Measurements from ENCODE around the gene GJC1. TPM values are rescaled to one million over a fixed set of nuclear protein-coding genes. Genes with fewer than 3 reads are reported as not detected.

Gene GJC1
- total RNA-seq, 2 experiments from 2014 or later = not detected

GRCh38 chr17:44779211-44780025 lies 50.7 kb downstream of the GJC1 start:
- peaks cover 0 to 5% of the 10 kb centered on the region in 2 experiments for H3K27me3 ChIP-seq (ENCODE audit: control insufficient read depth in 1 of 2, insufficient read depth in 2 of 2, low read length in 2 of 2)
- ATAC-seq (ENCODE audit: poor library complexity) (peak; percentile 21), DNase-seq (peak; percentile 70 to 91 (median 76))
- POLR2A ChIA-PET = interaction anchor here (1.1 to 1.3 kb wide), 2 partner anchors 83 to 119 kb away, joined by 3 to 4 read pairs; partner anchors contain the start of gene EFTUD2
- no peak overlapping the region for H3K27ac Mint-ChIP-seq
- H3K4me3 ChIP-seq (ENCODE audit: low read length) = peak overlapping the region; percentile 46
- CTCF ChIA-PET = interaction anchor here (0.8 to 2.3 kb wide), 14 partner anchors 19 to 320 kb away, joined by 3 to 13 read pairs (median 4); partner anchors contain the start of gene EFTUD2
- no peaks in the 10 kb centered on the region for H3K9me3 ChIP-seq (ENCODE audit: control insufficient read depth in 1 of 2, insufficient read depth in 1 of 2, low read length in 2 of 2)
- H3K27ac ChIP-seq (ENCODE audit: low read depth in 1 of 2, low read length in 2 of 2) = no peak overlapping the region
- H3K4me3 Mint-ChIP-seq = peak overlapping the region; percentile 67
- peaks cover 17% of the 10 kb centered on the region for H3K4me1 Mint-ChIP-seq (ENCODE audit: low read depth)
- H3K27me3 Mint-ChIP-seq = peaks cover 9% of the 10 kb centered on the region
- no peaks in the 10 kb centered on the region for H3K36me3 Mint-ChIP-seq (ENCODE audit: low read depth)
- TF ChIP-seq CTCF (IDR thresholded peaks at IDR 0.05) = peak; percentile 82
- peaks cover 35% of the 10 kb centered on the region for H3K4me1 ChIP-seq (ENCODE audit: insufficient read depth, low read length)
- no peaks in the 10 kb centered on the region for H3K36me3 ChIP-seq (ENCODE audit: insufficient read depth, low read length)
- H3K9me3 Mint-ChIP-seq = no peaks in the 10 kb centered on the region
- intact Hi-C loops (cut with DNase I, micrococcal nuclease) = loop anchor here (1.0 to 5.0 kb wide), 4 partner anchors 85 to 418 kb away; partner anchors contain the start of gene C1QL1 (in 1 of the 2)

- no peak for TF ChIP-seq CTCF (IDR thresholded peaks at IDR 0.05)
- Histone ChIP-seq H3K36me3 (ENCODE audit: insufficient read depth, low read length) (no peaks in the 10 kb centered on the region), H3K4me1 (ENCODE audit: insufficient read depth, low read length) (peaks cover 35% of the 10 kb centered on the region), H3K9me3 (ENCODE audit: control insufficient read depth in 1 of 2, insufficient read depth in 1 of 2, low read length in 2 of 2) (no peaks in the 10 kb centered on the region), H3K27ac (ENCODE audit: low read depth in 1 of 2, low read length in 2 of 2) (no peak overlapping the region), H3K27me3 (ENCODE audit: control insufficient read depth in 1 of 2, insufficient read depth in 2 of 2, low read length in 2 of 2) (peaks cover 0 to 5% of the 10 kb centered on the region in 2 experiments), H3K4me3 (ENCODE audit: low read length) (peak overlapping the region; percentile 46)
- Mint-ChIP-seq H3K27me3 (peaks cover 9% of the 10 kb centered on the region), H3K4me3 (peak overlapping the region; percentile 67), H3K4me1 (ENCODE audit: low read depth) (peaks cover 17% of the 10 kb centered on the region), H3K27ac (no peak overlapping the region), H3K36me3 (ENCODE audit: low read depth) (no peaks in the 10 kb centered on the region), H3K9me3 (no peaks in the 10 kb centered on the region)
- POLR2A ChIA-PET = interaction anchor here (1.1 to 1.3 kb wide), 2 partner anchors 84 to 120 kb away, joined by 3 to 4 read pairs; partner anchors contain the start of gene EFTUD2
- DNase-seq = no peak
- CTCF ChIA-PET = interaction anchor here (0.6 to 2.3 kb wide), 12 partner anchors 20 to 367 kb away, joined by 3 to 13 read pairs (median 4); no protein-coding TSS in a partner anchor
- ATAC-seq (ENCODE audit: poor library complexity) = no peak
- intact Hi-C loops (cut with DNase I, micrococcal nuclease) = loop anchor here (1.0 to 5.0 kb wide), 4 partner anchors 86 to 419 kb away; partner anchors contain the start of gene C1QL1 (in 1 of the 2)
Observed at GRCh38 chr17:44778656-44779210, 51.4 kb downstream of the GJC1 start.

All from CD4-positive, alpha-beta T cell (primary cell).